Thyroid gland (tissue), 4 donors: ENCODE measurements around the gene SLC7A9.

Experiments
- POLR2A ChIP-seq, 2 donors: fragments of 450-650 bp; IDR thresholded peaks; one replicate each; pipeline ENCODE4 v1.6.1; 2017; ENCODE audit warnings: antibody characterized with exemption in 2 of 2, mild to moderate bottlenecking in 2 of 2, moderate library complexity in 1 of 2
- TF ChIP-seq, protein P1 (sequence below), 6 experiments: fragments of 200-600 bp in 3 of 6; fragments of 450-650 bp in 3 of 6; sonication (generic) in 3 of 6; IDR thresholded peaks; one replicate each; pipeline ENCODE4 v1.5.1; 2016 to 2019; ENCODE audit warnings: antibody characterized with exemption in 6 of 6, mild to moderate bottlenecking in 2 of 6, inconsistent platforms in 1 of 6, moderate library complexity in 1 of 6

DNA sequence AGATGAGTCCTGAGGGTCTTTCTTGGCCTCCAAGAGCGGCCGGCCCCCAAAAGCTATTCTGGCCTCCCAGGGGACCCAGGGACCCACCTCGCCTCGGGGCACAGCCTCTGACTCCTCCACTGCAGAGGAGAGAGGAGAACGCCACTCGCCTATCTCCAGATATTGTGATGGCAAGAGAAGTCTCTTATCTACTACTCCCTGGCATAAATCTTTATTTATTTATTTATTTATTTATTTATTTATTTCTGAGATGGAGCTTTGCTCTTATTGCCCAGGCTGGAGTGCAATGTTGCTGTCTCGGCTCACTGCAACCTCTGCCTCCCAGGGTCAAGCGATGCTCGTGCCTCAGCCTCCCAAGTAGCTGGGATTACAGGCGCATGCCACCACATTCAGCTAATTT lies 11.0 kb downstream of the SLC7A9 start:
- TF ChIP-seq POLR2A (IDR thresholded peaks at IDR 0.05), result no peak
- TF ChIP-seq, protein P1, sequence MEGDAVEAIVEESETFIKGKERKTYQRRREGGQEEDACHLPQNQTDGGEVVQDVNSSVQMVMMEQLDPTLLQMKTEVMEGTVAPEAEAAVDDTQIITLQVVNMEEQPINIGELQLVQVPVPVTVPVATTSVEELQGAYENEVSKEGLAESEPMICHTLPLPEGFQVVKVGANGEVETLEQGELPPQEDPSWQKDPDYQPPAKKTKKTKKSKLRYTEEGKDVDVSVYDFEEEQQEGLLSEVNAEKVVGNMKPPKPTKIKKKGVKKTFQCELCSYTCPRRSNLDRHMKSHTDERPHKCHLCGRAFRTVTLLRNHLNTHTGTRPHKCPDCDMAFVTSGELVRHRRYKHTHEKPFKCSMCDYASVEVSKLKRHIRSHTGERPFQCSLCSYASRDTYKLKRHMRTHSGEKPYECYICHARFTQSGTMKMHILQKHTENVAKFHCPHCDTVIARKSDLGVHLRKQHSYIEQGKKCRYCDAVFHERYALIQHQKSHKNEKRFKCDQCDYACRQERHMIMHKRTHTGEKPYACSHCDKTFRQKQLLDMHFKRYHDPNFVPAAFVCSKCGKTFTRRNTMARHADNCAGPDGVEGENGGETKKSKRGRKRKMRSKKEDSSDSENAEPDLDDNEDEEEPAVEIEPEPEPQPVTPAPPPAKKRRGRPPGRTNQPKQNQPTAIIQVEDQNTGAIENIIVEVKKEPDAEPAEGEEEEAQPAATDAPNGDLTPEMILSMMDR (IDR thresholded peaks at IDR 0.05), result no peak
